Body of pancreas (tissue), 4 donors: ENCODE measurements around the gene GTF3C2.

ENCODE experiments used
- CTCF ChIP-seq, 7 experiments: fragments of 450-650 bp in 4 of 7; fragments of 200-600 bp in 3 of 7; sonication (generic) in 3 of 7; IDR thresholded peaks; one replicate each; pipeline ENCODE4 v1.5.1; 2016 to 2019; ENCODE audit warnings: antibody characterized with exemption in 7 of 7
- POLR2A ChIP-seq, 3 donors: fragments of 450-650 bp; IDR thresholded peaks; one replicate each; pipeline ENCODE4 v1.6.1; 2016; ENCODE audit warnings: antibody characterized with exemption in 3 of 3, mild to moderate bottlenecking in 2 of 3

- TF ChIP-seq POLR2A (IDR thresholded peaks at IDR 0.05) (no peak), CTCF (IDR thresholded peaks at IDR 0.05) (no peak)
Measured at GRCh38 chr2:27393225-27393624, 36.7 kb upstream of the GTF3C2 start.
